AG09319 (cell line): ENCODE data around the gene STEAP3.

ENCODE experiments used
- DNase-seq: peaks from one replicate; pipeline ENCODE4 v3.0.0-alpha.2; 2010; ENCODE audit warnings: low read depth; ENCODE audit errors: extremely low read depth
- TF ChIP-seq, protein P1 (sequence below): IDR thresholded peaks from 2 replicates; pipeline ENCODE4 v1.5.1; 2011; ENCODE audit warnings: low read depth, mild to moderate bottlenecking, inconsistent platforms, low read length, moderate library complexity

Gene STEAP3

DNA sequence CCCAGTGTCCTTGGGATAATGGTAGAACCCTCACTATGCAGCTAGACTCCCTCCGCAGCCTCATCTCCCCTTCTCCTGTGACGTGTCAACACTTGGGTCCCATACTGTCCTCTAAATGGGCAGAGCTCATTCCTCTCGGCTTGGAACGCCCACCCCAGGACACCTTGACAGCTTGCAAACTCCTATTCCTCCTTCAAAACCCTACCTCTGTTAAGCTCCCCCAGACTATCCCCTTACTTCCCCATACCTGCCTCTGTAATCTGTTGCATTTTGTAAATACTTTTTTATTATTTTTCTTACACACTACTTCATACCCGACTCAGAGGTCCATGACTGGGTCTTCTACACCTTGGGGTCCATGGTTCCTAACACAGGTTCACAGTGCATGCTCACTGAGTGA, 28.0 kb downstream of the STEAP3 start:
- TF ChIP-seq, protein P1, sequence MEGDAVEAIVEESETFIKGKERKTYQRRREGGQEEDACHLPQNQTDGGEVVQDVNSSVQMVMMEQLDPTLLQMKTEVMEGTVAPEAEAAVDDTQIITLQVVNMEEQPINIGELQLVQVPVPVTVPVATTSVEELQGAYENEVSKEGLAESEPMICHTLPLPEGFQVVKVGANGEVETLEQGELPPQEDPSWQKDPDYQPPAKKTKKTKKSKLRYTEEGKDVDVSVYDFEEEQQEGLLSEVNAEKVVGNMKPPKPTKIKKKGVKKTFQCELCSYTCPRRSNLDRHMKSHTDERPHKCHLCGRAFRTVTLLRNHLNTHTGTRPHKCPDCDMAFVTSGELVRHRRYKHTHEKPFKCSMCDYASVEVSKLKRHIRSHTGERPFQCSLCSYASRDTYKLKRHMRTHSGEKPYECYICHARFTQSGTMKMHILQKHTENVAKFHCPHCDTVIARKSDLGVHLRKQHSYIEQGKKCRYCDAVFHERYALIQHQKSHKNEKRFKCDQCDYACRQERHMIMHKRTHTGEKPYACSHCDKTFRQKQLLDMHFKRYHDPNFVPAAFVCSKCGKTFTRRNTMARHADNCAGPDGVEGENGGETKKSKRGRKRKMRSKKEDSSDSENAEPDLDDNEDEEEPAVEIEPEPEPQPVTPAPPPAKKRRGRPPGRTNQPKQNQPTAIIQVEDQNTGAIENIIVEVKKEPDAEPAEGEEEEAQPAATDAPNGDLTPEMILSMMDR = no peak
- no peak for DNase-seq

DNA sequence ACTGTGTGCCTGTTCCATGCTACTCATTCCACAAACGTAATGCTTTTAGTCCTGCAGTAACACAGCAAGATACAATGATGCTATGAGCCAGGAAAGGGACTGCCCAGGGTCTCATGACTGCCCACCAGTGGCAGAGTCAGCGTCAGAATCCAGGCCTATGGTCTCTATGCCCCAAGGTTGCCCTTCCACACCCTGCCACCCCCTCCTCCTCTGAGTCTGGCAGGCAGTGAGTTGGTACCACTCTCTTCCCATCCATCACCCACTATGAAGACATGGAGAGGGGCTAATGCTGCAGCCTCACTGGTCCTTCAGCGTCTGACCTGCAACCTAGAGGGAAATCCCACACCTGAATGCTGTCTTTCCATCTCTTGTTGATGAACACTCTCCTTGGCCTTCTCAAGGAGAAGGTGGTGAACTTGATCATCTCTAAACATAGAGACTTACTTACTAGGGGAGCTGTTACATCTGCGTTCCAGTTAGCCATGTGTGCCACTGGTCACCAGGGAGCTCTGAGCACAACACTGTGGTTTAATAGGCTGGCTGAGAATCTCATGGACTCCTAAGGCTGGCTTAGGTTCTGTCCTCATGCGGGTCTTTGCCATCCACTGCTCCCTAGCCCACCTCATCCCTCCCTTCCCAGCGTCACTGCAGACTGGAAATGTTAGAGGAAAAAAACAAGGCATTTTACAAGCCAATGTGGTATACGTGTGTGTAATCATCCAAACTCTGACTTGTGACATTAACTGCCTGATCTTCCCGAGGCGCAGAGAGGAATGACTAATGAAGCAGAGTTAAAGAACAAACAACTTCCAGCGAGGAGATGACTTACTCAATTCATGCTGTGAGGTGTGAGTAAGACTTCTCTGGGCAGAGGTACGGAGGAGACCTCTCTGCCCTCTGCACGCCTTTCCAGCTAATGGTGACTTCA, 28.8 kb downstream of the STEAP3 start:
- DNase-seq = peak; percentile 40
- TF ChIP-seq, protein P1 = no peak

DNA sequence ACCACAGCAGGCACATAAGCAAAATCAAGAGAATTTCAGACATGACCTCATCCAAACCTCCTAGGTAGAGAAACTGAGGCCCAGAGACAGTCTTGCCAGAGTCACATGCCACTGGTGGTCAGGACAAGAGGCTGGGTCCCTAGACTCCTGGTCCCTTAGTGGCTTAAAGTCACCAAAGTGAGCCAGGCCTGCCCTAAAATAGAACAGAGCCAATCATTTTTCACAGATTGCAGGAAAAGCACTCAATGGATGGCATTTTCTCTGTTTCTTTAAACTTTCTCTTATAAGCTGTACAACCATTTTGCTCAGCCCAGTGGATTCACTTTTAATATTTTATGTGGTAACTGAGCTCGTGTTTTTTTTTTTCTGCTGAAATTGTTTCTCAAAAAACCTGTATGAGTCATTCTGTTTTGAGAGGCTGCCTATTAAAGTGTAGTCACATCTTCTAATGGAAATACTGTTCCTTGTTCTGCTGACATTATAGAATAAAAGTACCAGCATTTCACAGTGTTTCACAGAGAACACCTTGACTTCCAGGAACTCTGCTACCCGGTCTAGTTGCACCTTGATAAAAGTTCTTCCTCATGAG, 29.6 kb downstream of the STEAP3 start:
- TF ChIP-seq, protein P1 = no peak
- DNase-seq = no peak

DNA sequence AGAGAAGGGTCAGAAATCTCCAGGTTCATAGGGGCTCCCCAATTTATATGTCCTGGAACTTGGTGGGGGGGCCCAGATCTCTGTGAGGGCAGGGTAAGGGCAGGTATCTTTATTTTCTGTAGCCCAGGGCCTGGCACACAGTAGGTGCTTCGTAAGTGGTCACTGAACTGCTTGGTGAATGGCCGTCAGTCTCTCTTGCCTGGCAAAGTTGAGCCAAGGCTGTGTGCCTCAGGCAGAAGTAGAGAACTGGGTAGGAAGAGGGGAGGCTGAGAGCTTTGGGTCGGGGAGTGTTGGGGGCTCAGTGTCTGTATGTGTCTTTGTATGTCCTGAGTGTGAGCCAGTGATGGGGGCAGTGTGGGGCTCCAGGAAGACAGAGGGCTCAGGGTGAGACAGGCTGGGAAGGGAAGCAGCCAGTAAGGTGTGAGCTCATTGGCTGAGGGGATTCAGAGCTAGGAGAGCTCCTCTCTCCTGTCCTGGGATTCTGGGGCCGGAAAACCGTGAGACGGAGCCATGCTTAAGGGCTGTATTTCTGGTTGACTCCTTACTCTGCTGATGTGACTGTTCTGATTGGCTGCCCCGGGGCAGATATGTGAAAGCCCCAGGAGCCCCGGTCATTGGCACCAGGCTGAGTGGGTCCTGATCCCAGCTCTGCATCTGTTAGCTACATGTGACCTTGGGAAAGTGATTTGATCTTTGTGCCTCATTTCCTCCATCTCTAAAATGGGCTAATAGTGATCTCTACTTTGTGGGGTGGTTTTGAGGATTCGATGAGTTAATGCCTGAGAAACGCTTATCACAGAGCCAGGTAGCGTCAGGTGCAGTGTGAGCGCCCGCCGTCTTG, 30.3 kb downstream of the STEAP3 start:
- no peak for DNase-seq
- TF ChIP-seq, protein P1 = no peak

GRCh38 chr2:119254601-119255080, 31.0 kb downstream of the STEAP3 start:
- DNase-seq = no peak
- TF ChIP-seq, protein P1 = no peak

- TF ChIP-seq, protein P1 = no peak
- DNase-seq = peak; percentile 78
These were observed 32.3 kb downstream of the STEAP3 start for GRCh38 chr2:119255760-119256581.
